HCT116 (cell line): ENCODE results near the gene PDE8A. TPM values are rescaled to one million over a fixed set of nuclear protein-coding genes. Genes with fewer than 3 reads are reported as not detected.

ENCODE experiments used
- ATAC-seq: fragments of 200-7000 bp; cut with Tn5 transposase; 2 replicates; pipeline ENCODE4 v1.9.1; 2020; ENCODE audit warnings: mild to moderate bottlenecking, moderate library complexity
- BruUV-seq: library from RNA; stranded (reverse); fragments of 400-500 nt; replicated peaks from 2 replicates; lab custom pipeline; 2021; lab: Mats Ljungman, UMichigan
- CTCF ChIA-PET: fragments of 300-600 bp; sonication (Branson Sonifier 250); formaldehyde crosslinking; loops from one replicate; lab custom pipeline; 2021; ENCODE audit warnings: antibody characterized with exemption; lab: Charles Lee
- POLR2A ChIA-PET: fragments of 300-600, 350-600 bp; sonication (Branson Sonifier 250); formaldehyde crosslinking; loops from one replicate; lab custom pipeline; 2021; ENCODE audit warnings: antibody characterized with exemption; lab: Charles Lee
- RAD21 ChIA-PET, 2 experiments: fragments of 300-600 bp; sonication (Branson Sonifier 250); formaldehyde crosslinking; loops; one replicate each; lab custom pipeline; 2023; ENCODE audit warnings: low total read pairs in 2 of 2; ENCODE audit not compliant: uncharacterized antibody in 2 of 2, unreplicated experiment in 2 of 2, low non-redundant PET in 1 of 2; lab: Charles Lee
- DNase-seq: peaks from one replicate; pipeline ENCODE4 v3.0.0-alpha.2; 2010; ENCODE audit warnings: low read depth, low spot score
- H2AFZ ChIP-seq: fragments of 200-600 bp; shearing (Covaris generic), sonication (generic); 2 replicates; pipeline ENCODE4 v1.6.1; 2017; ENCODE audit warnings: low read depth, mixed run types, mixed read lengths, antibody characterized with exemption, low read length; ENCODE audit not compliant: poor library complexity, severe bottlenecking
- H3K27ac ChIP-seq: 2 replicates; pipeline ENCODE4 v1.5.1; 2012; ENCODE audit warnings: low read depth, low read length
- H3K27me3 ChIP-seq: fragments of 200-600 bp; sonication (generic); 2 replicates; pipeline ENCODE4 v1.6.1; 2016; ENCODE audit warnings: mixed run types, low read length, mixed read lengths; ENCODE audit not compliant: insufficient read depth
- H3K36me3 ChIP-seq, 2 experiments: fragments of 200-500 bp in 1 of 2; fragments of 200-600 bp in 1 of 2; sonication (Bioruptor generic) in 1 of 2; sonication (generic) in 1 of 2; 2 replicates each; pipeline versions ENCODE4 v1.5.1 to v1.6.1; 2014 to 2016; ENCODE audit warnings: low read length in 2 of 2, inconsistent platforms in 1 of 2, mixed read lengths in 1 of 2, mixed run types in 1 of 2; ENCODE audit not compliant: insufficient read depth in 2 of 2, control insufficient read depth in 1 of 2
- H3K4me1 ChIP-seq, 2 experiments: fragments of 200-600 bp in 1 of 2; sonication (generic) in 1 of 2; 2 replicates each; pipeline versions ENCODE4 v1.5.1 to v1.6.1; 2012 to 2017; ENCODE audit warnings: low read length in 2 of 2, inconsistent platforms in 1 of 2, mild to moderate bottlenecking in 1 of 2, mixed read lengths in 1 of 2, mixed run types in 1 of 2, moderate library complexity in 1 of 2; ENCODE audit not compliant: insufficient read depth in 2 of 2, control insufficient read depth in 1 of 2
- H3K4me2 ChIP-seq: fragments of 200-600 bp; sonication (generic); 2 replicates; pipeline ENCODE4 v1.6.1; 2017; ENCODE audit warnings: mixed run types, low read length, mixed read lengths
- H3K4me3 ChIP-seq, 2 experiments: fragments of 200-600 bp in 1 of 2; sonication (generic) in 1 of 2; replicated peaks in 1 of 2; 2 replicates each; pipeline ENCODE4 v1.5.1; 2011 to 2016; ENCODE audit warnings: low read length in 2 of 2, control low read depth in 1 of 2, low read depth in 1 of 2, mild to moderate bottlenecking in 1 of 2, mixed read lengths in 1 of 2, mixed run types in 1 of 2
- H3K79me2 ChIP-seq: fragments of 200-600 bp; sonication (generic); 2 replicates; pipeline ENCODE4 v1.6.1; 2017; ENCODE audit warnings: mild to moderate bottlenecking, mixed run types, low read length, moderate library complexity, mixed read lengths; ENCODE audit not compliant: insufficient read depth
- H3K9ac ChIP-seq: fragments of 200-600 bp; sonication (generic); 2 replicates; pipeline ENCODE4 v1.6.1; 2016; ENCODE audit warnings: low read length, mixed read lengths
- H3K9me2 ChIP-seq: fragments of 200-600 bp; sonication (generic), shearing (Covaris generic); 2 replicates; pipeline ENCODE4 v1.6.1; 2017; ENCODE audit warnings: mixed run types, mild to moderate bottlenecking, moderate library complexity; ENCODE audit not compliant: insufficient read depth
- H3K9me3 ChIP-seq, 2 experiments: fragments of 200-500 bp in 1 of 2; fragments of 200-600 bp in 1 of 2; sonication (Bioruptor generic) in 1 of 2; sonication (generic) in 1 of 2; 2 replicates each; pipeline ENCODE4 v1.6.1; 2014 to 2017; ENCODE audit warnings: low read length in 2 of 2, mixed read lengths in 2 of 2, inconsistent platforms in 1 of 2, low read depth in 1 of 2, mild to moderate bottlenecking in 1 of 2, mixed run types in 1 of 2, moderate library complexity in 1 of 2; ENCODE audit not compliant: control insufficient read depth in 1 of 2, insufficient read depth in 1 of 2
- H4K20me1 ChIP-seq: fragments of 200-600 bp; sonication (generic), shearing (Covaris generic); 2 replicates; pipeline ENCODE4 v1.6.1; 2017; ENCODE audit warnings: mixed run types, mild to moderate bottlenecking, moderate library complexity; ENCODE audit not compliant: insufficient read depth
- CBX3 ChIP-seq: IDR thresholded peaks from 2 replicates; pipeline ENCODE4 v1.6.1; 2012; ENCODE audit warnings: low read depth
- EGR1 ChIP-seq: IDR thresholded peaks from 2 replicates; pipeline ENCODE4 v1.6.1; 2012; ENCODE audit warnings: low read depth
- ELF1 ChIP-seq: IDR thresholded peaks from 2 replicates; pipeline ENCODE4 v1.6.1; 2012; ENCODE audit warnings: low read depth, borderline replicate concordance
- EZH2 ChIP-seq: fragments of 200-600 bp; sonication (generic); IDR thresholded peaks from 2 replicates; pipeline ENCODE4 v1.6.1; 2017; ENCODE audit warnings: antibody characterized with exemption, mixed run types
- JUND ChIP-seq: IDR thresholded peaks from 2 replicates; pipeline ENCODE4 v1.6.1; 2012
- POLR2AphosphoS5 ChIP-seq: IDR thresholded peaks from 2 replicates; pipeline ENCODE4 v1.6.1; 2011; ENCODE audit warnings: mild to moderate bottlenecking, low read depth, low read length, moderate library complexity
- RAD21 ChIP-seq: IDR thresholded peaks from 2 replicates; pipeline ENCODE4 v1.6.1; 2012; ENCODE audit warnings: low read depth, mild to moderate bottlenecking
- SP1 ChIP-seq: IDR thresholded peaks from 2 replicates; pipeline ENCODE4 v1.6.1; 2012; ENCODE audit warnings: low read depth
- SRF ChIP-seq: IDR thresholded peaks from 2 replicates; pipeline ENCODE4 v1.6.1; 2012; ENCODE audit warnings: low read depth
- ZFX ChIP-seq: fragments of 450-650 bp; IDR thresholded peaks from 2 replicates; pipeline ENCODE4 v1.6.1; 2017
- intact Hi-C: fragments of 100-400 bp; cut with micrococcal nuclease; formaldehyde crosslinking; loops from 2 replicates; pipeline ENCODE4 v1.10.0; 2022
- total RNA-seq: library from RNA; stranded (reverse); gene quantifications from one replicate; pipeline ENCODE4 v1.2.1, GENCODE V29; 2021; ENCODE audit not compliant: unreplicated experiment
- TF ChIP-seq, protein P1 (sequence below): IDR thresholded peaks from 2 replicates; pipeline ENCODE4 v1.6.1; 2011; ENCODE audit warnings: mild to moderate bottlenecking, low read length, moderate library complexity; ENCODE audit not compliant: insufficient replicate concordance; ENCODE audit errors: extremely low read depth
- TF ChIP-seq, protein P2 (sequence below): IDR thresholded peaks from 2 replicates; pipeline ENCODE4 v1.6.1; 2012; ENCODE audit warnings: low read depth

Gene PDE8A
- total RNA-seq, 1 experiment from 2014 or later: 37.8 TPM

DNA sequence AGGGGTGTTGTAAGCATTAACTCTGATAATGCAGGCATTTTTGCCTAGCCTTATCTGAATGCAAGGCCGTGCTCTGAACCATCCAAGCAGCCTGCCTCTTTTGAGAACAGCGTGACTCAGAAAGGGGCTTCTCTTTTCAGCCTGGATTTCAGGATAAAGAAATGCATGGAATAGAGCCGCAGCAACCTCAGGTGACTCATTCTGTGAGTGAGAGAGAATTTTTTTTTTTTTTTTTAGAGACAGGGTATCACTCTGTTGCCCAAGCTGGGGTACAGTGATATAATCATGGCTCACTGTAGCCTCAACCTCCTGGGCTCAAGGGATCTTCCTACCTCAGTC is 20.6 kb upstream of the PDE8A start:
- Histone ChIP-seq H3K4me1 (peaks cover 0 to under 1% of the 10 kb centered on the region in 2 experiments; a peak in 2 of 4 replicates), H3K9ac (no peak overlapping the region), H3K9me3 (no peaks in the 10 kb centered on the region), H3K4me3 (no peak overlapping the region), H3K4me2 (no peak overlapping the region), H3K27ac (no peak overlapping the region), H3K27me3 (no peaks in the 10 kb centered on the region), H3K79me2 (no peaks in the 10 kb centered on the region), H2AFZ (no peak overlapping the region), H3K36me3 (no peaks in the 10 kb centered on the region), H3K9me2 (no peaks in the 10 kb centered on the region)
- POLR2A ChIA-PET: no interaction called here
- DNase-seq (no peak), ATAC-seq (no peak)
- RAD21 ChIA-PET: no interaction called here
- CTCF ChIA-PET: no interaction called here
- BruUV-seq: no TSS peak
- intact Hi-C loops: no loop called here
- TF ChIP-seq JUND (no peak), ELF1 (no peak), SP1 (no peak), SRF (no peak), RAD21 (no peak), CBX3 (no peak), EZH2 (no peak), EGR1 (no peak), POLR2AphosphoS5 (no peak), ZFX (no peak)
- TF ChIP-seq, protein P1, sequence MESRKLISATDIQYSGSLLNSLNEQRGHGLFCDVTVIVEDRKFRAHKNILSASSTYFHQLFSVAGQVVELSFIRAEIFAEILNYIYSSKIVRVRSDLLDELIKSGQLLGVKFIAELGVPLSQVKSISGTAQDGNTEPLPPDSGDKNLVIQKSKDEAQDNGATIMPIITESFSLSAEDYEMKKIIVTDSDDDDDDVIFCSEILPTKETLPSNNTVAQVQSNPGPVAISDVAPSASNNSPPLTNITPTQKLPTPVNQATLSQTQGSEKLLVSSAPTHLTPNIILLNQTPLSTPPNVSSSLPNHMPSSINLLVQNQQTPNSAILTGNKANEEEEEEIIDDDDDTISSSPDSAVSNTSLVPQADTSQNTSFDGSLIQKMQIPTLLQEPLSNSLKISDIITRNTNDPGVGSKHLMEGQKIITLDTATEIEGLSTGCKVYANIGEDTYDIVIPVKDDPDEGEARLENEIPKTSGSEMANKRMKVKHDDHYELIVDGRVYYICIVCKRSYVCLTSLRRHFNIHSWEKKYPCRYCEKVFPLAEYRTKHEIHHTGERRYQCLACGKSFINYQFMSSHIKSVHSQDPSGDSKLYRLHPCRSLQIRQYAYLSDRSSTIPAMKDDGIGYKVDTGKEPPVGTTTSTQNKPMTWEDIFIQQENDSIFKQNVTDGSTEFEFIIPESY: no peak
- TF ChIP-seq, protein P2, sequence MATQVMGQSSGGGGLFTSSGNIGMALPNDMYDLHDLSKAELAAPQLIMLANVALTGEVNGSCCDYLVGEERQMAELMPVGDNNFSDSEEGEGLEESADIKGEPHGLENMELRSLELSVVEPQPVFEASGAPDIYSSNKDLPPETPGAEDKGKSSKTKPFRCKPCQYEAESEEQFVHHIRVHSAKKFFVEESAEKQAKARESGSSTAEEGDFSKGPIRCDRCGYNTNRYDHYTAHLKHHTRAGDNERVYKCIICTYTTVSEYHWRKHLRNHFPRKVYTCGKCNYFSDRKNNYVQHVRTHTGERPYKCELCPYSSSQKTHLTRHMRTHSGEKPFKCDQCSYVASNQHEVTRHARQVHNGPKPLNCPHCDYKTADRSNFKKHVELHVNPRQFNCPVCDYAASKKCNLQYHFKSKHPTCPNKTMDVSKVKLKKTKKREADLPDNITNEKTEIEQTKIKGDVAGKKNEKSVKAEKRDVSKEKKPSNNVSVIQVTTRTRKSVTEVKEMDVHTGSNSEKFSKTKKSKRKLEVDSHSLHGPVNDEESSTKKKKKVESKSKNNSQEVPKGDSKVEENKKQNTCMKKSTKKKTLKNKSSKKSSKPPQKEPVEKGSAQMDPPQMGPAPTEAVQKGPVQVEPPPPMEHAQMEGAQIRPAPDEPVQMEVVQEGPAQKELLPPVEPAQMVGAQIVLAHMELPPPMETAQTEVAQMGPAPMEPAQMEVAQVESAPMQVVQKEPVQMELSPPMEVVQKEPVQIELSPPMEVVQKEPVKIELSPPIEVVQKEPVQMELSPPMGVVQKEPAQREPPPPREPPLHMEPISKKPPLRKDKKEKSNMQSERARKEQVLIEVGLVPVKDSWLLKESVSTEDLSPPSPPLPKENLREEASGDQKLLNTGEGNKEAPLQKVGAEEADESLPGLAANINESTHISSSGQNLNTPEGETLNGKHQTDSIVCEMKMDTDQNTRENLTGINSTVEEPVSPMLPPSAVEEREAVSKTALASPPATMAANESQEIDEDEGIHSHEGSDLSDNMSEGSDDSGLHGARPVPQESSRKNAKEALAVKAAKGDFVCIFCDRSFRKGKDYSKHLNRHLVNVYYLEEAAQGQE: no peak
- TF ChIP-seq, all 23 proteins: peak for 0
- no peaks in the 10 kb centered on the region for H4K20me1 ChIP-seq
